Loucy (cell line): ENCODE measurements around the gene MXD3.

Experiments used
- CTCF ChIP-seq: fragments of 200-600 bp; sonication (generic); conservative IDR thresholded peaks from 2 replicates; pipeline ENCODE4 v1.5.1; 2014; ENCODE audit warnings: mild to moderate bottlenecking, antibody characterized with exemption, low read length
- EZH2phosphoT487 ChIP-seq: fragments of 200-600 bp; IDR thresholded peaks from 2 replicates; pipeline ENCODE4 v1.6.1; 2018; ENCODE audit warnings: antibody characterized with exemption, mild to moderate bottlenecking, moderate library complexity, borderline replicate concordance

- no peak for TF ChIP-seq CTCF
- no peak for TF ChIP-seq EZH2phosphoT487
Measured at GRCh38 chr5:177358370-177358819, 46.7 kb upstream of the MXD3 start.
